PC-9 (cell line): ENCODE measurements around the gene DCTD. TPM values are rescaled to one million over a fixed set of nuclear protein-coding genes. Genes with fewer than 3 reads are reported as not detected.

Experiments used
- BruUV-seq: library from RNA; stranded (reverse); fragments of 400-500 nt; replicated peaks from 2 replicates; lab custom pipeline; 2021; lab: Mats Ljungman, UMichigan
- CTCF ChIA-PET: fragments of 300-600 bp; sonication (Branson Sonifier 250); formaldehyde crosslinking; loops from one replicate; lab custom pipeline; 2022; ENCODE audit warnings: antibody characterized with exemption; lab: Charles Lee
- POLR2A ChIA-PET: fragments of 300-600 bp; sonication (Branson Sonifier 250); formaldehyde crosslinking; loops from one replicate; lab custom pipeline; 2022; ENCODE audit warnings: antibody characterized with exemption; ENCODE audit not compliant: unreplicated experiment; lab: Charles Lee
- DNase-seq, 2 experiments: peaks; one replicate each; pipeline versions ENCODE4 v3.0.0 to v3.0.0-alpha.2; 2015 to 2022; ENCODE audit warnings: mixed read lengths in 1 of 2
- H2AFZ ChIP-seq: fragments of 200-600 bp; sonication (generic); 2 replicates; pipeline ENCODE4 v1.8.1; 2017; ENCODE audit warnings: antibody characterized with exemption
- H3F3A ChIP-seq: fragments of 200-600 bp; sonication (generic); 2 replicates; pipeline ENCODE4 v1.8.1; 2017; ENCODE audit warnings: antibody characterized with exemption, mild to moderate bottlenecking, low read depth; ENCODE audit not compliant: insufficient read depth
- H3K27ac ChIP-seq: fragments of 200-600 bp; sonication (generic); 2 replicates; pipeline ENCODE4 v1.6.1; 2016; ENCODE audit warnings: mixed run types
- H3K27me3 ChIP-seq: fragments of 200-600 bp; sonication (generic); 2 replicates; pipeline ENCODE4 v1.6.1; 2016; ENCODE audit warnings: low read depth, mixed run types; ENCODE audit not compliant: insufficient read depth
- H3K36me3 ChIP-seq: fragments of 200-600 bp; sonication (generic); 2 replicates; pipeline ENCODE4 v1.6.1; 2016; ENCODE audit warnings: low read depth, mixed run types
- H3K4me1 ChIP-seq: fragments of 200-600 bp; sonication (generic); replicated peaks from 2 replicates; pipeline ENCODE4 v1.6.1; 2016; ENCODE audit warnings: mixed run types; ENCODE audit not compliant: insufficient read depth
- H3K4me2 ChIP-seq: fragments of 200-600 bp; sonication (generic); 2 replicates; pipeline ENCODE4 v1.6.1; 2017; ENCODE audit warnings: mixed run types
- H3K4me3 ChIP-seq: fragments of 200-600 bp; sonication (generic); 2 replicates; pipeline ENCODE4 v1.6.1; 2016; ENCODE audit warnings: mixed run types
- H3K79me2 ChIP-seq: fragments of 200-600 bp; sonication (generic); 2 replicates; pipeline ENCODE4 v1.6.1; 2017; ENCODE audit warnings: low read depth, mixed run types
- H3K9me2 ChIP-seq: fragments of 200-600 bp; sonication (generic); 2 replicates; pipeline ENCODE4 v1.8.1; 2017; ENCODE audit warnings: mild to moderate bottlenecking; ENCODE audit not compliant: insufficient read depth
- H3K9me3 ChIP-seq: fragments of 200-600 bp; sonication (generic); 2 replicates; pipeline ENCODE4 v1.8.1; 2016; ENCODE audit warnings: low read depth; ENCODE audit not compliant: insufficient read depth
- H4K20me1 ChIP-seq: fragments of 200-600 bp; sonication (generic); 2 replicates; pipeline ENCODE4 v1.8.1; 2017; ENCODE audit not compliant: insufficient read depth
- EZH2 ChIP-seq: fragments of 200-600 bp; sonication (generic); IDR thresholded peaks from 2 replicates; pipeline ENCODE4 v1.8.0; 2017; ENCODE audit warnings: antibody characterized with exemption, low read depth
- intact Hi-C: fragments of 100-400 bp; cut with micrococcal nuclease; formaldehyde crosslinking; loops from one replicate; pipeline ENCODE4 v1.10.0; 2022; ENCODE audit not compliant: unreplicated experiment
- total RNA-seq: library from RNA; stranded (reverse); gene quantifications from 2 replicates; pipeline ENCODE4 v1.2.3, GENCODE V29; 2021
- TF ChIP-seq, protein P1 (sequence below): fragments of 200-600 bp; sonication (generic); conservative IDR thresholded peaks from 2 replicates; pipeline ENCODE4 v1.6.1; 2017; ENCODE audit warnings: mixed run types, antibody characterized with exemption, mild to moderate bottlenecking, moderate library complexity

The DCTD gene
- total RNA-seq, 1 experiment from 2014 or later = 116 TPM

DNA sequence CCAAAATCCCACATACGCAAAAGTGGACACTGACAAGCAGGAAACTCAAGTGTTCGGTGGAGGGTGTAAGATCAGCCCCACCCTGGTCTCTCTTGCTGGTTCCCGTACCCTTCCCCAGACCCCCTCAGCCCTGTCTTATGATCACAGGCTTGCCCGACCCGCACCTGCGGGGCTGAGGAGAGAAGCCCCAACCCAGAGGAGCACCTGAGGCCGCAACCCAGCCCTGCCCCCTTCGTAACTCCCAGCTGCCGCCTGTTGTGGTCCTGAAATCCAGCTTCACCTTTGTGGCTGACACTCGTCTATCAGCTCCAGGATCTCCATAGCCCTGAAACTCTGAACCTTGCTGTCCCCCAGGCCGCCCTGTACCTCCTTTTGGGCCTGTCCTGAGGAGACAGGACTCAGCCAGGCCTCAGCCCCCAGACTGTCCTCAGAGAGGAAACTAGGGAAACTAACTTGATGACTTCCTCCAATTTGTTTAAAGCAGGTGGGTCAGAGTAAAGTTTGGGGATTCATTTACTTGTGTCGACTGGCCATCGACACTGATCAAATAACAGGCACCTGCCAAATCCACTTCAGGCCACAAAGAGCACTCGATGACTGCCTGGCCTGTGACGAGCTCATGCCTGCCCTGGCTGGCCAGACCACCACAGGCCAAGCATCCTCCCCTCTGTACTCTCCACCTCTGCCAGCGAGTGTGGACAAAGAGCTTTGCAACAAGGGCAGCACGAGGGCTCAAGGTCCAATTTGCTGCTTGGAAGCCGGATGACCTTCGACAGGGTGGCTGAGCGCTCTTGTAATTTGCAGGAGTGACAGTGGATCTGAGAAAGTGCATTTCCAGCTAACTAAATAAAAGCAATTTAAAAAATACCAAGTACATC, 19.3 kb downstream of the DCTD start:
- H3F3A ChIP-seq = no peaks in the 10 kb centered on the region
- TF ChIP-seq EZH2 = no peak
- TF ChIP-seq, protein P1, sequence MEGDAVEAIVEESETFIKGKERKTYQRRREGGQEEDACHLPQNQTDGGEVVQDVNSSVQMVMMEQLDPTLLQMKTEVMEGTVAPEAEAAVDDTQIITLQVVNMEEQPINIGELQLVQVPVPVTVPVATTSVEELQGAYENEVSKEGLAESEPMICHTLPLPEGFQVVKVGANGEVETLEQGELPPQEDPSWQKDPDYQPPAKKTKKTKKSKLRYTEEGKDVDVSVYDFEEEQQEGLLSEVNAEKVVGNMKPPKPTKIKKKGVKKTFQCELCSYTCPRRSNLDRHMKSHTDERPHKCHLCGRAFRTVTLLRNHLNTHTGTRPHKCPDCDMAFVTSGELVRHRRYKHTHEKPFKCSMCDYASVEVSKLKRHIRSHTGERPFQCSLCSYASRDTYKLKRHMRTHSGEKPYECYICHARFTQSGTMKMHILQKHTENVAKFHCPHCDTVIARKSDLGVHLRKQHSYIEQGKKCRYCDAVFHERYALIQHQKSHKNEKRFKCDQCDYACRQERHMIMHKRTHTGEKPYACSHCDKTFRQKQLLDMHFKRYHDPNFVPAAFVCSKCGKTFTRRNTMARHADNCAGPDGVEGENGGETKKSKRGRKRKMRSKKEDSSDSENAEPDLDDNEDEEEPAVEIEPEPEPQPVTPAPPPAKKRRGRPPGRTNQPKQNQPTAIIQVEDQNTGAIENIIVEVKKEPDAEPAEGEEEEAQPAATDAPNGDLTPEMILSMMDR = no peak
- H3K27ac ChIP-seq = no peak overlapping the region
- H3K36me3 ChIP-seq = no peaks in the 10 kb centered on the region
- intact Hi-C loops = no loop called here
- no peak for DNase-seq
- H3K4me1 ChIP-seq = no peaks in the 10 kb centered on the region
- H3K4me3 ChIP-seq = no peak overlapping the region
- H3K9me3 ChIP-seq = no peaks in the 10 kb centered on the region
- no TSS peak for BruUV-seq
- H2AFZ ChIP-seq = no peak overlapping the region
- H3K27me3 ChIP-seq = no peaks in the 10 kb centered on the region
- H4K20me1 ChIP-seq = no peaks in the 10 kb centered on the region
- no peaks in the 10 kb centered on the region for H3K79me2 ChIP-seq
- ChIA-PET CTCF (no interaction called here), POLR2A (no interaction called here)
- H3K4me2 ChIP-seq = no peak overlapping the region
- H3K9me2 ChIP-seq = no peaks in the 10 kb centered on the region

DNA sequence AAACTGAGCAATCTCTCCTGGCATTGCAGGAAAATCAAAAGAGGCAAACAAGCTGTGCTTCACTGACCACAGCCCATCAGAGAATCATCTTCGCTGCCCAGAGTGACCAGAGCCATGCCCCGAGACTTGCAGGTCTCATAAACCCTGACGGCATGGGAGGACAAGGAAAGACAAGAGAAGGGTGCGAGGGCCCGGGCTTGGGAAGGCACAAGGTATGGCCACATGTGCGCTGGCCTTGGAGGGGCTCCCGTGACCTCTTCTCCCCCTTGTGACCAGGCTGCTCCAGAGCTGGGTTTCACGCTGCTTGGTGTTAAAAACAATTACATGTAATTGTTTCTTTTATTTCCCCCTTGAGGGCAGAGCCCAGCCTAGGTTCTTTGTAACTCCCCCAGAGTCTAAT, 20.8 kb downstream of the DCTD start:
- H3K27me3 ChIP-seq = no peaks in the 10 kb centered on the region
- H4K20me1 ChIP-seq = no peaks in the 10 kb centered on the region
- BruUV-seq = no TSS peak
- intact Hi-C loops = no loop called here
- TF ChIP-seq, protein P1 = no peak
- TF ChIP-seq EZH2 = no peak
- H3K4me3 ChIP-seq = no peak overlapping the region
- DNase-seq = no peak
- H3K27ac ChIP-seq = no peak overlapping the region
- no peak overlapping the region for H2AFZ ChIP-seq
- no peaks in the 10 kb centered on the region for H3K4me1 ChIP-seq
- no peaks in the 10 kb centered on the region for H3F3A ChIP-seq
- no peaks in the 10 kb centered on the region for H3K79me2 ChIP-seq
- ChIA-PET CTCF (no interaction called here), POLR2A (no interaction called here)
- H3K36me3 ChIP-seq = no peaks in the 10 kb centered on the region
- H3K4me2 ChIP-seq = no peak overlapping the region
- no peaks in the 10 kb centered on the region for H3K9me2 ChIP-seq
- no peaks in the 10 kb centered on the region for H3K9me3 ChIP-seq

DNA sequence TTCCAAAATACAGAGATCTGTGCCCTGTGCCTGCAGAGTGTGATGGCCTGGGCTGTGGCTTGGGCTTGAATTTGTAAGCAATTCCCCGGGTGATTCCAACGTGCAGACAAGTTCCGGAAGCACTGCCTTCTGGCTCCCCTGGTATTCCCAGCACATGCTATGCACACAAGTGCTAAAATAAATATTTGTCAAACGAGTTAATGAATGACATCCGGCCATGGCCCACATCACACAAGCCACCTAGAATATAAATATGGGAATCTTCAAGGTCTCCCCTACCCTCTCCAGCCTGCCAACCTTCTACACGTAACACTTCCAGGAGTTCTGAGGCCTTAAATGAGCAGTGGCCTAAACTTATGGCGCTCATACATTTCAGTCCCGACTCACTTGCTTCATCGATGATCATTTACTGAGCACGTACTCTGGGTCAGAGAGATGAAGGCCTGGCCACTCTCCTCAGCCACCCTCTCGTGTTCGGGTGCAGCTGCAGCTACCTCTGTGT, 21.3 kb downstream of the DCTD start:
- H3K27me3 ChIP-seq = no peaks in the 10 kb centered on the region
- BruUV-seq = no TSS peak
- H3K27ac ChIP-seq = no peak overlapping the region
- no peaks in the 10 kb centered on the region for H3F3A ChIP-seq
- H3K4me3 ChIP-seq = no peak overlapping the region
- POLR2A ChIA-PET = no interaction called here
- no peak overlapping the region for H2AFZ ChIP-seq
- DNase-seq = no peak
- no peaks in the 10 kb centered on the region for H4K20me1 ChIP-seq
- intact Hi-C loops = no loop called here
- H3K79me2 ChIP-seq = no peaks in the 10 kb centered on the region
- H3K9me2 ChIP-seq = no peaks in the 10 kb centered on the region
- no peaks in the 10 kb centered on the region for H3K36me3 ChIP-seq
- H3K9me3 ChIP-seq = no peaks in the 10 kb centered on the region
- no peak for TF ChIP-seq EZH2
- TF ChIP-seq, protein P1 = no peak
- H3K4me2 ChIP-seq = no peak overlapping the region
- CTCF ChIA-PET = no interaction called here
- no peaks in the 10 kb centered on the region for H3K4me1 ChIP-seq
